NOMO-1 treated with dmso at 0.1 percent for 144 hours (cell line): ENCODE results near the gene CPZ.

ENCODE experiments used
- DNase-seq: peaks from one replicate; lab custom pipeline; 2025; ENCODE audit not compliant: unreplicated experiment; lab: John Stamatoyannopoulos, UW

Gene CPZ

DNA sequence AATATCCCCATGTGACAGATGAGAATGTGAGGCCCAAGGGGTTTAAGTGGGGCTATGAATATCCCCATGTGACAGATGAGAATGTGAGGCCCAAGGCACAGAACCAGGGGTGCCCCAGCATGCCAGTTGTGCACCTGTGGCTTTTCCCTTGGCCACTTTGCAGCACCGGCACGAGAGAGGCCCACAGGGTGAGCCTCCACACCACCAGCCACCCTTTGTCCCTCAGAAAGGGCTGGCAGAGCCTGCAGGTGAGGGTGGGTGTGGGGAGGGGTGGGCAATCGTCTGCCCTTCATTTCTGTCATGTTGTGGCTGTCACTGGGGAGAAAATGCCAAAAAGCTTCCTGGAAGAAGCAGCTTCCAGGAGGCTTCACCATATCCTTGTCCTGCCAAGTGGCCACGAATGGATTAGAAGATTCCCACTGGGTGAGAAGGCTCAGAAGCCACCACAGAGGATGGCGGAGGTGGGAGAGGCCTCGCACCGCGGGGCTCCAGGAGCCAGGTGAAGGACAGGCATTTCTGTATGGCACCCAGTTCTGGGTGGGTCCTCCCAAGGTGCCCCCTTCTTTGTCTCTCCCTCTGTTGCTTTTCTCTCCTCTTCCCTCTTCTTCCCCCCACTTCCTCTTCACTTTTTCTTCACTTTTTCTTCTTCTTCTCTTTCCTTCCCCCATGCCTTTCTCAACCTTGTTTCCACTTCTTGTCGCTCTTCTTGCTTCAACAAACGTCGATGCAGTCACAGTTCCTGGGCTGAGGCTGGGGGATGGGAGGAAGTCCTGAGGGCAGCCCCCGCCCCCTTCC is 12.8 kb upstream of the CPZ start:
- no peak for DNase-seq

DNA sequence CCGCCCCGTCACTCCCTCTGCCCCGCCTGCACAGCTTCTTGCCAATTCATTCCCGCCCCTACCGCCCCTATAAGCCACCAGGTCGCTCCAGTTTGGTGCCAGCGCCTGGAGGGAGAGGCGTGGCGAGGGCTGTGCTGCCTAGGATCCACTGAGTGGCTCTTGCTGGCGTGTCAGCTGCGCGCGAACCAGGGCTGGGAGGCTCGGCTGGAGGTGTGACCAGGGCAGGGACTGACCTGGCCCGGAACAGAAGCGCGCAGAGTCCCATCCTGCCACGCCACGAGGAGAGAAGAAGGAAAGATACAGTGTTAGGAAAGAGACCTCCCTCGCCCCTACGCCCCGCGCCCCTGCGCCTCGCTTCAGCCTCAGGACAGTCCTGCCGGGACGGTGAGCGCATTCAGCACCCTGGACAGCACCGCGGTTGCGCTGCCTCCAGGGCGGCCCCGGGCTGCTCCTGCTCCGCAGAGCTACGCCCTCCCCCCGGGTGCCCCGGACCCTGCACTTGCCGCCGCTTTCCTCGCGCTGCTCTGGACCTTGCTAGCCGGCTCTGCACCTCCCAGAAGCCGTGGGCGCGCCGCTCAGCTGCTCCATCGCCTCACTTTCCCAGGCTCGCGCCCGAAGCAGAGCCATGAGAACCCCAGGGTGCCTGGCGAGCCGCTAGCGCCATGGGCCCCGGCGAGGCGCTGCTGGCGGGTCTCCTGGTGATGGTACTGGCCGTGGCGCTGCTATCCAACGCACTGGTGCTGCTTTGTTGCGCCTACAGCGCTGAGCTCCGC is 12.1 kb upstream of the CPZ start, which contains the start of gene GPR78:
Gene GPR78 (plus strand): TSS at position 72 of the 773 bp plus-strand sequence. CDS start 591 bp downstream, at position 663.
- DNase-seq: no peak

DNA sequence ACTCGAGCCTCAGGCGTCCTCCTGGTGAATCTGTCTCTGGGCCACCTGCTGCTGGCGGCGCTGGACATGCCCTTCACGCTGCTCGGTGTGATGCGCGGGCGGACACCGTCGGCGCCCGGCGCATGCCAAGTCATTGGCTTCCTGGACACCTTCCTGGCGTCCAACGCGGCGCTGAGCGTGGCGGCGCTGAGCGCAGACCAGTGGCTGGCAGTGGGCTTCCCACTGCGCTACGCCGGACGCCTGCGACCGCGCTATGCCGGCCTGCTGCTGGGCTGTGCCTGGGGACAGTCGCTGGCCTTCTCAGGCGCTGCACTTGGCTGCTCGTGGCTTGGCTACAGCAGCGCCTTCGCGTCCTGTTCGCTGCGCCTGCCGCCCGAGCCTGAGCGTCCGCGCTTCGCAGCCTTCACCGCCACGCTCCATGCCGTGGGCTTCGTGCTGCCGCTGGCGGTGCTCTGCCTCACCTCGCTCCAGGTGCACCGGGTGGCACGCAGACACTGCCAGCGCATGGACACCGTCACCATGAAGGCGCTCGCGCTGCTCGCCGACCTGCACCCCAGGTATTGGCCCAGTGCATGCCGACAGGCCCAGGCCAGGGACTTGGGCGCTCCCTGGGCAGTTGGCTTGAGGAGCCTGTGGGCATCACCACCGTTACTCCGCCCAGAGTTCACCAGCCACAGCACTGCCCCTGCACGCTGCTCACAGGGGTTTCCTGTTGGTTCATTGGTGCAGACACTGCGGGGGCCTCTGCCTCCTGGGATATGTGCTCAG is 11.3 kb upstream of the CPZ start:
- no peak for DNase-seq

DNA sequence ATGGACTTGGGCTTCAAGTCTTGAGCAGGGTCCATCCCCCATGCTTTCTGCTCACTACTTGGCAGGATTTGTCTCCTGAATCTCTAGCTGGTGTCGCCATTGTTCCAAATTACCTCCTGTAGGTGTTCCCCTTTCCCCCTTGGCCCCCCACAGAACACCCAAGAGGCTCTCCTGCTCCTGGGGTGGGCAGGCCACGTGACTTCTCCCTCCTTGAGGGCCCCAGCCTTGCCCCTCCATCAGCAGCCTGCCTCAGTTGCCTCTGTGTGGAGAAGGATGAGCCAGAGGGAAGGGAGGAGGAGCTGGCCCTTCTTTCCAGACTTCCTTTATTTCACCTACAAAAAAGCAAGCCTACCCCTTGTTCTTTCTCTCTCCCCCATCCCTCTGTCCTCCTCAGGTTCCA is 10.5 kb upstream of the CPZ start:
- no peak for DNase-seq

DNA sequence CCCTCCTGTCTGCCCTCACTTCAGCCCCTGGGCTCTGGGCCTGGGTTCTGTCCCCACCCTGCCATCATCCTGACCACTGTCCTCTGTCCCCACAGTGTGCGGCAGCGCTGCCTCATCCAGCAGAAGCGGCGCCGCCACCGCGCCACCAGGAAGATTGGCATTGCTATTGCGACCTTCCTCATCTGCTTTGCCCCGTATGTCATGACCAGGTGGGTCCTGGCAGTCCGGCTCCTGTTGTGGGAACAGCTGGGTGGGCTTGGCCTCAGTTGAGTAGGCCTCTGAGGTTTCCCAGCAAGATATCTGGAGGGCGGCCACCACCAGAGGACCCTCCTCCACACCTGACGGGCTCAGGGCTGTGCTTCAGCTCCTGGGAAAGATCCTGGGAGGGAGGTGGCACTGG is 10.1 kb upstream of the CPZ start:
- no peak for DNase-seq

DNA sequence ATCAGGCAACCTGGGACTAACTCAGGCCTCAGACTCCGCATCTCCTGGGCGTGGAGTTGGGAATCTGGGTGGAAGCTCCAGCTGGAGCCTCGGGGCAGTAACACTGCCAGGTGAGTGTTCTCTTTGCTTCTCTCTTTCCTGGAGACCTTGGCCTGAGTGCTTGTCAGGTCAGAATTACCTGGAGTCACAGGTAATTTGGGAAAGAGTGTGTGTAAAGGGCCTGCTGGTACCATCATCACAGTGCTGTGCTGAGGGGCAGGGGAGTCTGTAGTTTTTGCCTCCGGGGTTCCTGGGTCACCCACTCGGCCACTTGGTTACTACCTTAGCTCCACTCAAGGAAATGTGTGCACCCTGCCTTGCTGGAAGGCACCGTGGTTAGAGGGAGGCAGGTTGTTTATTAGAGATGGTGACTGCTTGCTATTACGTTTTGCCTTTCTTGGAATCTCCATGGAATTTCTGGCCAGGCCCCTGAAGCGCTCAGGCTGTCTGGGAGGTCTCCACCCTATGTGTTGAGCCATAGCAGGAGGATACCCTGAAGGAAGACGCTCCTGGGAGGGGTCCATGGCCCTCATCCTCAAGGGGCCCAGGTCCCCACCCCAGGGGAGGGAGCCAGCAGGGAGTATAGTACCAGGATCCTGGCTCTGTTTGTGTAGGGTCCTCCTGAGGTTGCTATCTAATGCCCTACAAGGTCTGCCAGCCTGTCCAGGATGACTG is 9.5 kb upstream of the CPZ start:
- no peak for DNase-seq

DNA sequence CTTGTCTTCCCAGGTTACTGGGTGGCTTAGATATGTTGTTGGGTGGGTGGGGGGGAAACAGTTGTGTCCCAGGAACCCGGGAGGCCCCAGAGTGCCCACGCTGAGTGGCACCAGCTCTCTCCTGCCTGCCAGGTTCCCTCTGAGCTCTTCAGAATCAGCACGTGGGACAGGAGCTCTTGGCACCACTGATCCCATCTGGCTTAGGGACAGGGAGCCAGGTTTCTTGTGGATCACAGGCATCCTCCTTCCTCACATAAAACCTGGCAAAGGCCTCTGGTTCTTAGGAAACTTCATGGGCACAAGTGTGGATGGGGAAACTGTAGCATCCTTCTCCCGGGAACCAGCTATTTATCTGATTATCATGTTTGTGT is 8.9 kb upstream of the CPZ start:
- no peak for DNase-seq

DNA sequence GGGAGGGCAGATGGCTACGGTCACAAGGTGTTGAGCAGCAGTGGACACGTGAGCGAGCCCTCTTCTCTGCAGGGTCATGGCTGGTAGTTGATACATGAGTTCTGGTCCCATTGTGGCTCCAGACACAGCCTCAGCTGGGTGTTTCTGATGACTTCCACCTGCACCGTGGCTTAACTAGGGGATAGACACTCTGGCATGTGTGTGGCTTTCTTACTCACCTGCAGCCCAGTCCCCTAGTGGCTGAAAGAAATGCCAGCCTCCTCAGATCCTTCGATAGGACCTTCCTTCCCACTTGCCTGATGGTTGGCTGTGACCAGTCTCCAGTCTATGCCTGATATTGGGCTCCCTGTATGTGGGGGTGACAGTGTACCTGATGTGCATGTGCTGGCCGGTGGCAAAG is 7.4 kb upstream of the CPZ start:
- no peak for DNase-seq

DNA sequence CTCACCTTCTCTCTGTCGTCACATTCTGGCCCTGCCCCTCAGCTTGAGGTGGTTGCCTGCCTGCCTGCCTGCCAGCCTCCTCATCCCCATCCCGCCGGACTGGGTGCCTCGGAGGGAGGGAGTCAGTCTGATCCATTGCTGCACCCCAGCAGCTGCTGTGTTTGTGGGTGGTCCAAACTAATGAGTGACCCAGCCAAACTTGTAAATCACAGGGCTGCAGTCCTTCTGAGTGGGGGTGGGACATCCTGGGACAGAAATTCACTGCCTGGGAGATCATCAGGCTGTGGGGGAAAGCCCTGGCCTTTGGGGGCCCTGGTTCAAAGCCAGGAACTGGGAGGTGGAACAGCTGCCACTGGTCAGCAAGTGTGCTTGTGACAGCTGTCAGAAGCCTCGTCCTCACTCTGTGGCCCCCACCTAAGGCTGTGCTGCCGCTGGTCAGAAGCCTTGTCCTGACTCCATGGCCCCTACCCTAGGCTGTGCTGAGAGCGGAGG is 6.8 kb upstream of the CPZ start:
- DNase-seq: no peak

DNA sequence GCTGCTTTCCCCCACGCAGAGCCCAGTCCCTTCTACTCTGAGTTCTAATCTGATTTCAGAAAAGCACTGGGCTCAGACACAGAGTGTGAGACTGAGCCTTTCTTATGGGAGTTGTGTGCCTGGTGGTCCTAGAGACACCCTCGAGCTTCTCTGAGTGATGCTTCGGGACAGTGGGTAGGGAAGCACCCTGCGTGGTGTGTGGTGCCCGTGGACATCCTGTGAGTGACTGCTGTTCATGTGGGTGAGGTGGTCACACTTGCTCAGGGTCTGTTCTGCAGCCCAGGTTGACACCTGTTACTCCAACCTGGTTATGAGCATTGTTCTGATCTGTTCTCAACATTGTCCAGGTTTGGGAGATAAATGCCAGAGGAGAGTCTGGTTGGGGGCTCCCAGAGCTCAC is 6.3 kb upstream of the CPZ start:
- no peak for DNase-seq

DNA sequence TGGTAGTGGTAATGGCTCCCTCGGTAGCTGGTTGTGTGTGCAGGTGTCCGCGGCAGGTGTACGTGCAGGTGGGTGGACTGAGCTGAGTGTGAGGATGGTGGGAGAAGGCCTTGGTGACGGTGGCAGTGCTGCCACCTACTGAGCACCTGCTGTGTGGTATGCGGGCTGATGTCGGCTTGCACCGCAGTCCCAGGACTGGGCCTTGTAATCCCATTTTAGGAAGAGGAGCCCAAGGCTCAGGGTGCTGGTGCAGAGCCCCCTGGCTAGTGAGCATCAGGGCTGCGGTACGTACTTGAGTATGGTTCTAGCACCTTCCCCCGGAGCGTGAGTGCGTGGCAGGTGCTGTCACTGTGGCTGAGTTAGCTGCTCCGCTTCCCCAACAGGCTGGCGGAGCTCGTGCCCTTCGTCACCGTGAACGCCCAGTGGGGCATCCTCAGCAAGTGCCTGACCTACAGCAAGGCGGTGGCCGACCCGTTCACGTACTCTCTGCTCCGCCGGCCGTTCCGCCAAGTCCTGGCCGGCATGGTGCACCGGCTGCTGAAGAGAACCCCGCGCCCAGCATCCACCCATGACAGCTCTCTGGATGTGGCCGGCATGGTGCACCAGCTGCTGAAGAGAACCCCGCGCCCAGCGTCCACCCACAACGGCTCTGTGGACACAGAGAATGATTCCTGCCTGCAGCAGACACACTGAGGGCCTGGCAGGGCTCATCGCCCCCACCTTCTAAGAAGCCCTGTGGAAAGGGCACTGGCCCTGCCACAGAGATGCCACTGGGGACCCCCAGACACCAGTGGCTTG is 5.7 kb upstream of the CPZ start:
- DNase-seq: no peak

DNA sequence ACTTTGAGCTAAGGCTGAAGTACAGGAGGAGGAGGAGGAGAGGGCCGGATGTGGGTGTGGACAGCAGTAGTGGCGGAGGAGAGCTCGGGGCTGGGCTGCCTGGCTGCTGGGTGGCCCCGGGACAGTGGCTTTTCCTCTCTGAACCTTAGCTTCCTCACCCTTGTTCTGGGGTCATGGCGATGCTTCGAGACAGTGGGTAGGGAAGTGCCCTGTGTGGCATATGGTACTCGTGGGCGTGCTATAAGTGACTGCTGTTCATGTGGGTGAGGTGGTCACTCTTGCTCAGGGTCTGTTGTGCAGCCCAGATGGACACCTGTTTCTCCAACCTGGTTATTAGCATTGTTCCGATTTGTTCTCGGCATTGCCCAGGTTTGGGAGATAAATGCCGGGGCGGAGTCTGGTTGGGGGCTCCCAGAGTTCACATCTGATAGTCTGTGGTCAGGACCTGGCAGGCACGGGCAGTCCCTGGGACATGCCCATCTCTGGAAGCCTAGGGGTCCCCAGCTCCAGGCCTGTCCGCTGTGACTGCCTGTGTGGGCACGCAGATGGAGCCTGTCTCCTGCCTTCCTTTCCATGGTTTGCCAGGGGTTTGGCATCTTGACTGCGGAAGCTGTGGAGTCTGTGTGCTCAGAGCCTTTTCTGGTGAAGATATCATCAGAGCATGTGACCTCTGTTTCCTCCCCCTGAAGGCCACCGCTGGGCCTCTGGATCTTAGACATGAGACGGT is 4.9 kb upstream of the CPZ start:
- no peak for DNase-seq

DNA sequence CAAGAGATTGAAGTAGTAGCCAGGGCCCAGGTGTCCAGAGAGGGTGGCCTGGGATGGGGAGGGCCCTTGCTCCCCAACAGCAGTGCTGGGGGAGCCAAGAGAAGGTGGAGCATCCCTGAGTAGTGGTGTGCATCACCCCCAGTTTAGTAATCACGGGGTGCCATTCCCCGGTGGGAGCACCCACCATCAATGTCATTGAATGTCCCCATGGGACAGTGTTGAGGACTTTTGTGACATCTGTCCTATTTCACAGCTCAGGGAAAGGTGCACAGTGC is 4.4 kb upstream of the CPZ start:
- DNase-seq: no peak

DNA sequence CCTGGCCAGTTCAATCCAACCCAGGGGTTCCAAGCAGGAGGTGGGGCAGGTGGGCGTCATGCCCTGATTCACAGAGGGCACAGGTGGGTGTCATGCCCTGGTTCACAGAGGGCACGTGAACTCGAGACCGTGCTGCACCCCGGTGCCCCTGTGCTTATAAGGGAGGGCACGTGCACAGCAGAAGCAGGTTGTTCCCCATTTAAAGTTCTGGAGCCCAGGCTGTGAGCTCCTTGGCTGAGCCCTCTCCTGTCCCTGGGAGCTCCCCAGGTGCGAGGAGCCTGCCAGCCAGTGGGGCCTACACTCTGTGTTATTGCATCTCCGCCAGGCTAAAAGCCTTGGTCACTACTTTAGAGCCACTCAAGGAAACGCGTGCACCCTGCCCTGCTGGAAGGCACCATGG is 3.2 kb upstream of the CPZ start:
- no peak for DNase-seq

DNA sequence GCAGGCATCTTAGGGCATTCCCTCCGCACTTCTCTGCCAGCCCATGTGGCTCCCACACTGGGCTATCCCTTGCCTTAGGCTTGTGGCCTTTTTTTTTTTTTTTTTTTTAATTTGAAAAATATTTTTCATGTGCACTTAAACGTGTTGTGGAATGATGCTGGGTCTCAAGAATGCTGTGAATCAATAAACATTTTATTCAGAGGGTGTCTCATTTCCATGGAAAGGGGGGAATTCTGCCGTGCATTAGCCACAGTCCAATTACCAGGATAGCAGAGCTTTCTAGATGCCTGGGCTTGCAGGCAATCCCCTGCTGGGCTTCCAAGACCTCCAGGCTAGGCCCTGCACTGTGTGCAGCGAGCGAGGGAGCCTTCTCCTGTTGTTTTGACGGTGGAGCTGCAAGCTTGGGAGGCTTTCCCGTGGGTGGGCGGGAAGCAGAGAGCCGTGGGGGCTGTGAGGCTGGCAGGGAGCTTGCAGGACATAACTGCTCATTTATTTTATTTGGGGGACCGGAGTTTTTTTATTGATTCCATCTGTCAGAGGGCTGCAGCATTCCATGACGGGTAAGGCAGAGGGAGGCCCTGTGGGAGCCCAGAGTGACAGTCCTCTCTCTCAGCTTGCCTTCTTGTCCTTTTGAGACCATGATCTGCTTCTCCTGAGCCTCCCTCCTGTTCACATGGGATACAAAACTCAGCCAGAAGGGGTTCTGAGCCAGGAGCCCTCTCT is 2.6 kb upstream of the CPZ start:
- no peak for DNase-seq

DNA sequence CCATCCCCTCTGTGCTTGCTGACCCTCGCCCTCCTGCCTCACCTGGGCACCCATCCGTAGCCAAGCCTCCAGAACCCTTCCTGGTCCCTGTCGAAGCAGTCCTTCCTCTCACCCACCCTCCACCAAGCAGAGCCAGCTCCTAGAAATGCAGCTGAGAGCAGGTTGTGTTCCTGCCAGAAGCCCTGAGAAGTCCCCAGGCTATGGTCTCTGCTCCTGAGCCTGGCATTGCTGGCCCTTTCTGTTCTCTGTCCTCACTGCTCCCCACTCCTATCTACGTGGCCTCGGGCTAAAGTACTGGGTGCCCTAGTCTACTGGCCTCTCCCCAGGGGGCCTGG is 2.1 kb upstream of the CPZ start:
- no peak for DNase-seq

DNA sequence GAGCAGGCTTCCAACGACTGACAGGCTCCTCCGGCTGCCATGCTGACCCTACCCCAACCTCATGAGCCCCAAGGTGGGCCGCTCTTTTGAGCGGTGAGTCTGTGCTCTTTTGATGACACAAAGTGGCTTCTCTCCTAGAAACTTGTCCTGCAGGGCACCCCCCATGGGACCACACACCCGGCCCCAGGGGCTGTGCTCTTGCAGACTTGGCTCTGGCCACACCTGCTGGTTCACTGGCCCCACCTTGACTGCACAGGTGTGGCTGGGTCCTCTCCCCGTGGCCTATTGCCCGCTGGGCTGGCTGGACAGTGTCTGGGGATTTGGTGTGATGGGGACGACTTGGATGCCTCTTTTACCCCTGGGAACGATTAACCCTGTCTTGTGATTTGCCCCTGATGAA is 1.5 kb upstream of the CPZ start:
- no peak for DNase-seq

DNA sequence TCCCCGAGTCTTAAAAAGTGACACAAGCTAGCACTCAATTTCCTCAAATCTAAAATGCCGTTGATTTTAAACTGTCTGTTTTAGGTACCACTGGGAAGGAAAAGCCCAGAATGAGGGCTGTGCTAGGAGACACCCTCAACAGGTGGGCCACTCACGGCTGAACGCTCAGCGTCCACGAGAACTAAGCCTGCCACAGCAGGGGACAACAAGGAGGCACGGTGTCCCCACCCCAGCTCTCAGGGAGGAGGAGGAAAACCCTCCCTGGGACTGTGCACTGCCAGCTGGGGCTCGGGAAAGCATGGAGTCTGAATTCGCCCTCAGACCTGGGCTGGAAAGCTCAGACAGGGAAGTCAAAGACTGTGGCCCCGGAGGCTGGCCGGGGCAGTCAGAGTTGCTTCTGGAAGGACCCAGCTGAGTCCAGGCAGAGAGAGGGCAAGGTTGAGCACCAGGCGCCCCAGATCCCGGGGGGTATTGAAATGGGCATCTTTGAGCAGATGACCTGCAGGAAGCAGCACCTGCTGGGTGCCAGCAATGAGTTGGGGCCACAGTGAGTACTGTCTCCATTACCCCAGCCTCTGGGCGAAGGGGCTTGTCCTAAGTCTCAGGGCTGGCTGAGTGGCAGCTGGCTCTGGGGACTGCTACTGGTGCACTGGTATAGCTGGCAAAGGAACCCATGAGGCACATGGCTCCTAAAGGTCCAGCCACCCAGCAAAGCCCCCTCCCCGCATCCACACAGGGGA is 769 bp upstream of the CPZ start:
- no peak for DNase-seq
